Astrocyte (in vitro differentiated cells and primary cell): ENCODE measurements around the gene HLA-DPB1. TPM values are rescaled to one million over a fixed set of nuclear protein-coding genes. Genes with fewer than 3 reads are reported as not detected.
A peak's percentile ranks its signal among the peaks of the same experiment; 100 is the strongest.

ENCODE experiments used
- DNase-seq: peaks from one replicate; pipeline ENCODE4 v3.0.0-alpha.2; 2010; ENCODE audit warnings: low read depth
- FAIRE-seq: peaks from 2 replicates; lab custom pipeline; 2011; peaks lifted over from hg19 to GRCh38; lab: Jason Lieb, UNC
- H2AFZ ChIP-seq: 2 replicates; pipeline ENCODE4 v1.6.0; 2012; ENCODE audit warnings: low read depth, low read length, inconsistent platforms
- H3K27ac ChIP-seq: 2 replicates; pipeline ENCODE4 v1.5.1; 2011; ENCODE audit warnings: low read depth, low read length, inconsistent platforms
- H3K27me3 ChIP-seq: 2 replicates; pipeline ENCODE4 v1.6.0; 2011; ENCODE audit warnings: low read length, inconsistent platforms; ENCODE audit not compliant: insufficient read depth
- H3K36me3 ChIP-seq: 2 replicates; pipeline ENCODE4 v1.5.1; 2011; ENCODE audit warnings: low read length, inconsistent platforms; ENCODE audit not compliant: insufficient read depth
- H3K4me1 ChIP-seq: 2 replicates; pipeline ENCODE4 v1.5.1; 2011; ENCODE audit warnings: low read length, inconsistent platforms; ENCODE audit not compliant: insufficient read depth
- H3K4me2 ChIP-seq: 2 replicates; pipeline ENCODE4 v1.6.0; 2012; ENCODE audit warnings: low read length, inconsistent platforms
- H3K4me3 ChIP-seq: 2 replicates; pipeline ENCODE4 v1.5.1; 2011; ENCODE audit warnings: low read depth, mild to moderate bottlenecking, low read length, inconsistent platforms; ENCODE audit not compliant: insufficient read depth
- H3K79me2 ChIP-seq: 2 replicates; pipeline ENCODE4 v1.6.0; 2012; ENCODE audit warnings: mild to moderate bottlenecking, low read length, inconsistent platforms; ENCODE audit not compliant: insufficient read depth
- H3K9ac ChIP-seq: 2 replicates; pipeline ENCODE4 v1.6.0; 2012; ENCODE audit warnings: mild to moderate bottlenecking, low read length, inconsistent platforms
- H3K9me3 ChIP-seq: 2 replicates; pipeline ENCODE4 v1.5.1; 2012; ENCODE audit warnings: low read depth, mild to moderate bottlenecking, low read length, inconsistent platforms; ENCODE audit not compliant: insufficient read depth
- H4K20me1 ChIP-seq: 2 replicates; pipeline ENCODE4 v1.6.0; 2012; ENCODE audit warnings: low read length, inconsistent platforms; ENCODE audit not compliant: insufficient read depth
- H3K27ac Mint-ChIP-seq: one replicate; pipeline ENCODE4 v1.8.0; 2021; ENCODE audit warnings: mild to moderate bottlenecking, mixed read lengths; ENCODE audit not compliant: unreplicated experiment
- H3K27me3 Mint-ChIP-seq: one replicate; pipeline ENCODE4 v1.8.0; 2021; ENCODE audit warnings: low read depth, mixed read lengths; ENCODE audit not compliant: unreplicated experiment
- H3K36me3 Mint-ChIP-seq: one replicate; pipeline ENCODE4 v1.8.0; 2021; ENCODE audit warnings: low read depth, mixed read lengths; ENCODE audit not compliant: unreplicated experiment
- H3K4me1 Mint-ChIP-seq: one replicate; pipeline ENCODE4 v1.8.0; 2021; ENCODE audit warnings: low read depth, mixed read lengths; ENCODE audit not compliant: unreplicated experiment
- H3K4me3 Mint-ChIP-seq: one replicate; pipeline ENCODE4 v1.8.0; 2021; ENCODE audit warnings: mild to moderate bottlenecking, moderate library complexity, mixed read lengths; ENCODE audit not compliant: unreplicated experiment
- H3K9me3 Mint-ChIP-seq: one replicate; pipeline ENCODE4 v1.8.0; 2021; ENCODE audit warnings: mild to moderate bottlenecking, mixed read lengths; ENCODE audit not compliant: unreplicated experiment
- CTCF ChIP-seq: IDR thresholded peaks from 2 replicates; pipeline ENCODE4 v1.5.1; 2011; ENCODE audit warnings: low read depth, mild to moderate bottlenecking, inconsistent platforms, low read length, moderate library complexity; ENCODE audit not compliant: insufficient read depth
- EZH2 ChIP-seq: IDR thresholded peaks from 2 replicates; pipeline ENCODE4 v1.6.1; 2012; ENCODE audit warnings: mild to moderate bottlenecking, low read length, inconsistent platforms; ENCODE audit not compliant: insufficient read depth
- total RNA-seq: library from RNA; stranded (reverse); gene quantifications from 2 replicates; pipeline ENCODE4 v1.2.1, GENCODE V29; 2021

HLA-DPB1 gene
- total RNA-seq, 1 donor from 2014 or later, result 3.4 TPM

DNA sequence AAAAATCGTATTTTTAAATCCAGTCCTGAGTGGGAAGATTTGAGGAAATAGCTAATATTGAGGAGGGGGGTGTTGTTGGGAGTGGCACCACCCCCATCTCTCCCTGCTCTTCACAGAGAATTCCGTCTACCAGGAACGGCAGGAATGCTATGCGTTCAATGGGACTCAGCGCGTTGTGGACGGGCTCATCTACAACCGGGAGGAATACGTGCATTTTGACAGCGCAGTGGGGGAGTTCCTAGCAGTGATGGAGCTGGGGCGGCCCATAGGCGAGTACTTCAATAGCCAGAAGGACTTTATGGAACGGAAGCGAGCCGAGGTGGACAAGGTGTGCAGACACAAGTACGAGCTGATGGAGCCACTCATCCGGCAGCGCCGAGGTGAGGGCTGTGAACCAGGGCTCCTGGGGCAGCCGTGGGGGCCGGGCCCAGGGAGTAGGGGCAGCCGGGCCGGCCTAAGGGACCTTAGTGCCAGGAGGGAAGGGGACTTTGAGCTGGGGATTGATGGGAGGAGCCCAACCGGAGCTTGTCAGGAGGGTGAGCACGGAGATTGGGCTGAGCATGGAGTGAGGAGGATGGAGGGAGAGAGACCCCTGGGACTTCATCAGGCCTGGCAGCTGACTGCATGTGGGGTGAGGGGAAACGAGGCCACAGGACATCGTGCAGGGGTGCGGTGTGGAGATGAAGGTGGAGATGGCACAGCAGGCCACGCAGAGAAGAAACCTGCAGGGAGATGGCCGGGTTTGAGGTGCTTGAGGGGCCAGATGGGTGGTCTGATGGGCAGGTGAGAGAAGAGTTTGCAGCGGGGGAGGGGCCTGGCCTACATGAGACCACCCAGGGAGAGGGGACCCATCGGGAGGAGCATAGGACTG is 41.3 kb downstream of the HLA-DPB1 start:
- Histone ChIP-seq H3K4me1 (no peaks in the 10 kb centered on the region), H3K36me3 (no peaks in the 10 kb centered on the region), H3K4me2 (no peak overlapping the region), H3K27ac (no peak overlapping the region), H3K4me3 (no peak overlapping the region), H4K20me1 (no peaks in the 10 kb centered on the region), H3K27me3 (peaks cover 49% of the 10 kb centered on the region), H3K79me2 (no peaks in the 10 kb centered on the region), H3K9me3 (no peaks in the 10 kb centered on the region), H3K9ac (no peak overlapping the region), H2AFZ (peak overlapping the region; percentile 23)
- TF ChIP-seq EZH2 (no peak), CTCF (no peak)
- Mint-ChIP-seq H3K36me3 (no peaks in the 10 kb centered on the region), H3K9me3 (no peaks in the 10 kb centered on the region), H3K4me3 (peak overlapping the region; percentile 78), H3K27ac (no peak overlapping the region), H3K4me1 (peaks cover 12% of the 10 kb centered on the region), H3K27me3 (peaks cover 69% of the 10 kb centered on the region)
- FAIRE-seq, result no peak
- no peak for DNase-seq

- Histone ChIP-seq H3K4me2 (no peak overlapping the region), H3K4me3 (no peak overlapping the region), H3K36me3 (no peaks in the 10 kb centered on the region), H3K79me2 (no peaks in the 10 kb centered on the region), H3K9ac (no peak overlapping the region), H3K27ac (no peak overlapping the region), H3K9me3 (no peaks in the 10 kb centered on the region), H2AFZ (no peak overlapping the region), H4K20me1 (no peaks in the 10 kb centered on the region), H3K27me3 (peaks cover 46% of the 10 kb centered on the region), H3K4me1 (no peaks in the 10 kb centered on the region)
- FAIRE-seq (no peak), DNase-seq (no peak)
- Mint-ChIP-seq H3K4me3 (peak overlapping the region; percentile 72), H3K27ac (no peak overlapping the region), H3K27me3 (peaks cover 66% of the 10 kb centered on the region), H3K4me1 (peaks cover 12% of the 10 kb centered on the region), H3K36me3 (no peaks in the 10 kb centered on the region), H3K9me3 (no peaks in the 10 kb centered on the region)
- TF ChIP-seq CTCF (no peak), EZH2 (no peak)
Observed at GRCh38 chr6:33117811-33118277, 42.1 kb downstream of the HLA-DPB1 start.
